ENCODE measurements around the gene TAX1BP1.

DNA sequence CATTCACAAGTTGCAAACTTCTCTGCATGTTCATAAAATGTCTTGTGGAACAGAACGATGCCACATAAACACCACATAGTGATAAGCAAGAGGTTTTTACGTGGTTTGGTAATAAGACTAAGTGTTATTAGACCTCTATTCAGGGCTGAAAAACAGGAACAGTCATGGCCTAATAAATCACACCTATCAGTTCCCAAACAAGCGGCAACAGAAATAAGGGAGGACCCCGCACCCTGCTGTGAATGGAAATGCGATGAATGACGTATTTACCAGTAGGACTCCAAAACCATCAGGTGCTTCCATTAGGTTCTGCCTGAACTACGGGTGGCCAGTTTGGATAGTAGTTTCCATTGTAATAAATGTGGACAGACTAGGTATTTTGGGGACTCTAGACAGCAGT is 129.1 kb downstream of the TAX1BP1 start:
- TF ChIP-seq GATA3 (IDR thresholded peaks at IDR 0.05; ENCODE audit: low read depth, low read length) (no peak), GATA2 (IDR thresholded peaks at IDR 0.05; ENCODE audit: low read depth, low read length) (no peak)

All from SH-SY5Y (cell line).